GM10266 (cell line): ENCODE data around the gene CGRRF1.

Source experiments
- DNase-seq: peaks from one replicate; pipeline ENCODE4 v3.0.0; 2012; ENCODE audit errors: extremely low spot score
- CTCF ChIP-seq: IDR thresholded peaks from 2 replicates; pipeline ENCODE4 v1.5.1; 2012; ENCODE audit warnings: mild to moderate bottlenecking, low read depth; ENCODE audit not compliant: control insufficient read depth, insufficient read depth; ENCODE audit errors: missing control alignments

CGRRF1 gene

GRCh38 chr14:54537651-54538050, 27.9 kb downstream of the CGRRF1 start:
- DNase-seq: no peak
- TF ChIP-seq CTCF: no peak

- TF ChIP-seq CTCF: no peak
- DNase-seq: no peak
Observed at GRCh38 chr14:54538055-54538454, 28.3 kb downstream of the CGRRF1 start.

- no peak for DNase-seq
- no peak for TF ChIP-seq CTCF
Observed at GRCh38 chr14:54547583-54547982, 37.9 kb downstream of the CGRRF1 start.

- DNase-seq: no peak
Observed at GRCh38 chr14:54548491-54548890, 38.8 kb downstream of the CGRRF1 start.

GRCh38 chr14:54549862-54550261, 40.2 kb downstream of the CGRRF1 start:
- no peak for DNase-seq
- TF ChIP-seq CTCF: no peak

More at GRCh38 chr14:54548491-54548890, 38.8 kb downstream of the CGRRF1 start:
- no peak for TF ChIP-seq CTCF

- DNase-seq: no peak
- TF ChIP-seq CTCF: no peak
Observed at GRCh38 chr14:54550514-54550913, 40.8 kb downstream of the CGRRF1 start.

GRCh38 chr14:54554401-54554800, 44.7 kb downstream of the CGRRF1 start:
- DNase-seq: no peak
- no peak for TF ChIP-seq CTCF
